Keratinocyte (primary cell): Measurements from ENCODE around the gene GPR15LG. TPM values are rescaled to one million over a fixed set of nuclear protein-coding genes. Genes with fewer than 3 reads are reported as not detected.

Experiments
- DNase-seq: peaks from one replicate; pipeline ENCODE4 v3.0.0-alpha.2; 2011; ENCODE audit warnings: low read depth, missing footprints, low spot score
- FAIRE-seq: peaks from 2 replicates; lab custom pipeline; 2011; peaks lifted over from hg19 to GRCh38; lab: Jason Lieb, UNC
- H2AFZ ChIP-seq: 2 replicates; pipeline ENCODE4 v1.6.0; 2012; ENCODE audit warnings: low read length, control low read depth, inconsistent platforms; ENCODE audit not compliant: control insufficient read depth
- H3K27ac ChIP-seq: 2 replicates; pipeline ENCODE4 v1.5.1; 2011; ENCODE audit warnings: low read length; ENCODE audit not compliant: control insufficient read depth, insufficient read depth
- H3K27me3 ChIP-seq: 3 replicates; pipeline ENCODE4 v1.6.0; 2011; ENCODE audit warnings: low read length; ENCODE audit not compliant: control insufficient read depth, insufficient read depth; ENCODE audit errors: extremely low read depth
- H3K36me3 ChIP-seq, 2 experiments: 2 replicates in 1 of 2; 3 replicates in 1 of 2; pipeline ENCODE4 v1.5.1; 2011; ENCODE audit warnings: low read length in 2 of 2, mild to moderate bottlenecking in 1 of 2; ENCODE audit not compliant: control insufficient read depth in 2 of 2, insufficient read depth in 2 of 2; ENCODE audit errors: extremely low read depth in 1 of 2
- H3K4me1 ChIP-seq: 3 replicates; pipeline ENCODE4 v1.5.1; 2011; ENCODE audit warnings: low read length; ENCODE audit not compliant: control insufficient read depth, insufficient read depth; ENCODE audit errors: extremely low read depth
- H3K4me2 ChIP-seq: 3 replicates; pipeline ENCODE4 v1.6.0; 2011; ENCODE audit warnings: low read depth, low read length; ENCODE audit not compliant: control insufficient read depth, insufficient read depth; ENCODE audit errors: extremely low read depth
- H3K4me3 ChIP-seq, 3 experiments: fragments of 200-600 bp in 1 of 3; sonication (generic) in 1 of 3; 2 replicates in 2 of 3; 3 replicates in 1 of 3; pipeline ENCODE4 v1.5.1; 2011 to 2016; ENCODE audit warnings: low read length in 3 of 3, mild to moderate bottlenecking in 3 of 3, control low read depth in 2 of 3, inconsistent platforms in 1 of 3, low read depth in 1 of 3, mixed read lengths in 1 of 3, mixed run types in 1 of 3, moderate library complexity in 1 of 3; ENCODE audit not compliant: control insufficient read depth in 2 of 3, insufficient read depth in 2 of 3; ENCODE audit errors: extremely low read depth in 1 of 3
- H3K79me2 ChIP-seq: 2 replicates; pipeline ENCODE4 v1.6.0; 2012; ENCODE audit warnings: low read length; ENCODE audit not compliant: control insufficient read depth, insufficient read depth
- H3K9ac ChIP-seq: 3 replicates; pipeline ENCODE4 v1.6.0; 2011; ENCODE audit warnings: low read length; ENCODE audit not compliant: control insufficient read depth, insufficient read depth; ENCODE audit errors: extremely low read depth
- H3K9me1 ChIP-seq: 3 replicates; pipeline ENCODE4 v1.6.0; 2011; ENCODE audit warnings: low read length; ENCODE audit not compliant: control insufficient read depth, insufficient read depth; ENCODE audit errors: extremely low read depth
- H3K9me3 ChIP-seq: 2 replicates; pipeline ENCODE4 v1.5.1; 2012; ENCODE audit warnings: low read depth, low read length; ENCODE audit not compliant: control insufficient read depth
- H4K20me1 ChIP-seq: 3 replicates; pipeline ENCODE4 v1.6.0; 2011; ENCODE audit warnings: low read length; ENCODE audit not compliant: control insufficient read depth, insufficient read depth; ENCODE audit errors: extremely low read depth
- CTCF ChIP-seq, 3 experiments: IDR thresholded peaks in 1 of 3; conservative IDR thresholded peaks in 1 of 3; optimal IDR thresholded peaks in 1 of 3; 2 replicates in 2 of 3; 3 replicates in 1 of 3; pipeline versions ENCODE3 to v1.5.1; 2011; ENCODE audit warnings: low read length in 3 of 3, mild to moderate bottlenecking in 3 of 3, moderate library complexity in 2 of 3, control low read depth in 1 of 3, inconsistent platforms in 1 of 3; ENCODE audit not compliant: insufficient read depth in 2 of 3; ENCODE audit errors: extremely low read depth in 1 of 3
- EZH2 ChIP-seq: IDR thresholded peaks from one replicate; pipeline ENCODE4 v1.6.1; 2012; ENCODE audit warnings: inconsistent platforms, mild to moderate bottlenecking, low read length, moderate library complexity
- dilution Hi-C: fragments of 300-500 bp; cut with MboI; formaldehyde crosslinking; loops from one replicate; pipeline ENCODE4 v1.7.0; 2020; ENCODE audit warnings: low sequenced_read_pairs; ENCODE audit not compliant: extremely low pct_ligation_motif_present
- polyA plus RNA-seq, 5 experiments: library from polyadenylated mRNA; depleted of rRNA in 3 of 5; stranded (reverse) in 3 of 5; stranded (forward) in 1 of 5; unstranded in 1 of 5; fragments of >200 nt; gene quantifications; 1 replicate in 1 of 5; 2 replicates in 3 of 5; 3 replicates in 1 of 5; pipeline versions ENCODE4 v1.2.1 to v1.2.3, GENCODE V29; 2011 to 2012; ENCODE audit warnings: missing spikeins in 2 of 5, low read depth in 1 of 5, low replicate concordance in 1 of 5

GPR15LG gene
- polyA plus RNA-seq, 1 donor (not counting 4 experiments of a cell fraction or from before 2014, with no cell fraction given): 10.4 TPM

GRCh38 chr10:84200537-84201243 is 27.1 kb downstream of the GPR15LG start:
- no peak for TF ChIP-seq CTCF (optimal IDR thresholded peaks at IDR 0.05 in 1 of 3, IDR thresholded peaks at IDR 0.05 in 1 of 3, conservative IDR thresholded peaks at IDR 0.05 in 1 of 3; ENCODE audit: extremely low read depth in 1 of 3, insufficient read depth in 2 of 3, low read length in 3 of 3)
- TF ChIP-seq EZH2: no peak
- Histone ChIP-seq H3K9ac (no peak overlapping the region), H3K36me3 (no peaks in the 10 kb centered on the region), H3K79me2 (no peaks in the 10 kb centered on the region), H3K9me3 (no peaks in the 10 kb centered on the region), H4K20me1 (no peaks in the 10 kb centered on the region), H3K27me3 (peaks cover 32% of the 10 kb centered on the region), H3K4me3 (no peak overlapping the region), H3K4me2 (no peak overlapping the region), H3K9me1 (no peaks in the 10 kb centered on the region), H3K27ac (no peak overlapping the region), H3K4me1 (no peaks in the 10 kb centered on the region), H2AFZ (no peak overlapping the region)
- FAIRE-seq (no peak), DNase-seq (no peak)
- dilution Hi-C loops: loop anchor here (10.0 kb wide), 1 partner anchor 56 kb away; no protein-coding TSS in a partner anchor

GRCh38 chr10:84201244-84201606 is 27.6 kb downstream of the GPR15LG start:
- Histone ChIP-seq H3K9me3 (no peaks in the 10 kb centered on the region), H3K9ac (no peak overlapping the region), H3K27ac (no peak overlapping the region), H3K4me3 (no peak overlapping the region), H3K9me1 (no peaks in the 10 kb centered on the region), H3K27me3 (peaks cover 26% of the 10 kb centered on the region), H4K20me1 (no peaks in the 10 kb centered on the region), H3K79me2 (no peaks in the 10 kb centered on the region), H3K4me1 (no peaks in the 10 kb centered on the region), H3K4me2 (no peak overlapping the region), H3K36me3 (no peaks in the 10 kb centered on the region), H2AFZ (no peak overlapping the region)
- FAIRE-seq (no peak), DNase-seq (no peak)
- dilution Hi-C loops: loop anchor here (10.0 kb wide), 1 partner anchor 56 kb away; no protein-coding TSS in a partner anchor
- TF ChIP-seq EZH2: no peak
- TF ChIP-seq CTCF (optimal IDR thresholded peaks at IDR 0.05 in 1 of 3, IDR thresholded peaks at IDR 0.05 in 1 of 3, conservative IDR thresholded peaks at IDR 0.05 in 1 of 3; ENCODE audit: extremely low read depth in 1 of 3, insufficient read depth in 2 of 3, low read length in 3 of 3): no peak
